ENCODE results near the gene GALNT18.

Gene GALNT18

DNA sequence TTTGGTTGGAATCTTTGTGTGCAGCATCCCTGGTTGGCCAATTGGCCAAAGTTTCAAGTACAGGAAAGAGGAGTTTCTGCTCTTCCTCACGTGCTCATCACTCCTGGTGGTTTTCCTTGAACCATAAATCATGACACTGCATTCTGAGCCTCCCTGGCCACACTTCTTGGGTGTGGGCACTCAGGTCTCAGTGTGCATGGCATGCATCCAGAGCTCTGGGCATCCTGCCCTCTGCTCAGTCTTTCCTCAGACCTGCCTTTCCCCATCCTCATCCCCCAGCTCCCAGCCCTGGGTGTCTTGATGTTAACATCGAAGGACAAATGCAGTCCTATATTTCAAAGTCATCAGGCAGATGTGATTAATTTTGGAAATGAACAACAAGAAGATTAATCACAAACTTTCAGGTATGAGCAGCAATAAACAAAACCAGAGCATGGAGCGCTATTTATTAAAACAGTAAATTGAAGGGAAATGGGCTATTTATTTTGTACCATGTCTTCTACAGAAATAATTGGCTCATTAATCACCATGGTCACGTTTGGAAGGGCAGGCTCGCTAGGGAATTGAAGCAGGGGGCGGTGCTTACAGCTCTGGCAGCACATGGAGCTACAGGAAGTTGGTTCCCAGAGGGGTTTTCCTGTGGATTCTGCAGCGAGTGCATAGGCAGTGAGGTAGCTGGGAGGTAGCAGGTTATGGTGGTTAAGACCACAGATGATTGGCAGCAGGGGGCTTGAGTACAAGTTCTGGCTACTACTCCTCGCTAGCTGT, 358.4 kb downstream of the GALNT18 start:
- ATAC-seq (no peak), DNase-seq (no peak)

DNA sequence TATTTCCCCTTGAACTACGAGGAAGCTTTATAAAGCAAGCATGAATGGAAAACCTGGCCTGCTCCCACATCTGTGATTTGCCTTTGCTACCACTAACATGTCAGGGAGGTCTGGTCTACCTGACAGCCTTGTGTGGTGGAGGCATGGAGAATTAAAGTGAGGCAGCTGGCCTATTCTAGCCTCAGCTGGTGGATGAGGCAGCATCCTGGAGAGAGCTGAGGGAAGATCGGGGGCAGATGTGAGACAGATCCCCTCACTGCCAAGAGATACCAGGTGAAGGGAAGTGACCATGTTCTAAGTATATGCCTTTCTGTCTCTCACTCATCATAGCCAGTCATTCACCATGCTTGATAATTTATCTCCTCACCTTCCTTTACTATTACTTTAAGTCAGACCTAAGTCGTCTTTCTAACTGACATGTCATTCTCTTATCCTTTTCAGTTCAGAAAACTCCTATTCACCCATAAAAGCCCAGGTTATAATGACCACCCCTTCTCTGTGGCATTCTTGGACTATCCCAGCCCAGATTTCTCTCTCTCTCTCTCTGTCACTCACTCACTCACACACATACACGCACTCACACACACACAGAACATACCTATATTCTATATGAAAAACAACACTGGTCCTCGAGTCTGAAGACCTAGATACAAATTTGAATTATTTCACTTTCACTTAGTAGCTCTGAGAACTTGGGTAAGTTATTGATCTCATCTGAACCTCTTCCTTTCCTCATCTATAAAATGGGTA, 359.5 kb downstream of the GALNT18 start:
- Mint-ChIP-seq H3K27me3 (peaks cover 26% of the 10 kb centered on the region), H3K9me3 (no peaks in the 10 kb centered on the region), H3K4me3 (no peak overlapping the region), H3K4me1 (peaks cover 16% of the 10 kb centered on the region), H3K27ac (no peak overlapping the region)
- no peak for DNase-seq
- no peak for ATAC-seq

More for the DNA sequence above, 358.4 kb downstream of the GALNT18 start:
- Mint-ChIP-seq H3K4me3 (no peak overlapping the region), H3K9me3 (no peaks in the 10 kb centered on the region), H3K4me1 (peaks cover 16% of the 10 kb centered on the region), H3K27ac (no peak overlapping the region), H3K27me3 (peaks cover 26% of the 10 kb centered on the region)

DNA sequence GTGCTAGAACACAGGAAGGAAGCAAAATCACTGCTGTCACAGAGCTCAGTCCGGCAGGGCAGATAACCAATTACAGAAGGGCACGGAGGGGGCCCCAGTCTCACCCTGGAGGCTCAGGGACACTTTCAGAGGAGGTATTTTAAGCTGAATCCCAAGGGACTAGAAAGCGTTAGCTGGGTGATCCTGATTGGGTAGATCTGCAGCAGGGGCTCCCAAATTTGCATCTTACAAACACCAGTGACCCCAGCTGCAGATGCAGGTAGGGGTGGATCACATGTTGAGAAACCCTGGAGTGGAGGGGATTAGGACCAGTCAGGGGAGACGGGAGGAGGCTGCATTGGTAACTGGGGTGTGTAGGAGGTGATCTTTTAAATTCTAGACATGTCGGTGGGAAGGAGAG, 360.2 kb downstream of the GALNT18 start:
- peaks cover 16% of the 10 kb centered on the region for H3K4me1 Mint-ChIP-seq
- no peak for DNase-seq
- ATAC-seq: no peak
- no peak overlapping the region for H3K4me3 Mint-ChIP-seq
- H3K27me3 Mint-ChIP-seq: peaks cover 26% of the 10 kb centered on the region
- no peaks in the 10 kb centered on the region for H3K9me3 Mint-ChIP-seq
- H3K27ac Mint-ChIP-seq: no peak overlapping the region

DNA sequence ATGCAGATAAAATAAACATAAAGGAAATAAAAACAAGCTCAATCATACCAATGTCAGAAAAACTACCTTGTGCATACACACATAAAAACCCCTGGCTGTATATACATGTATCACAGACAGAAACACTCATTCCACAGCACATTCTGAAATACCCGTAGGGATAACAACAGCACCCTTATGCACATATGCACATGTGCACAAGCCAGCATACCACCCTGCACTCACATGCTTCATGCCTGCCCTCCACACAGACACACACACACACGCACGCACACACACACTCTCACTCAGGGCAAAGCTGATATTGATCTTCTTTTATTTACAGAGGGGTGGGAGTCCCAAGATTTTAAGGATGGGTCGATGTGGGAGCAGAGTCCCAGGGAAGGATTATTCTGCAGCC, 360.9 kb downstream of the GALNT18 start:
- Mint-ChIP-seq H3K27me3 (peaks cover 20% of the 10 kb centered on the region), H3K27ac (no peak overlapping the region), H3K9me3 (no peaks in the 10 kb centered on the region), H3K4me1 (peaks cover 11% of the 10 kb centered on the region), H3K4me3 (no peak overlapping the region)
- ATAC-seq: no peak
- no peak for DNase-seq

DNA sequence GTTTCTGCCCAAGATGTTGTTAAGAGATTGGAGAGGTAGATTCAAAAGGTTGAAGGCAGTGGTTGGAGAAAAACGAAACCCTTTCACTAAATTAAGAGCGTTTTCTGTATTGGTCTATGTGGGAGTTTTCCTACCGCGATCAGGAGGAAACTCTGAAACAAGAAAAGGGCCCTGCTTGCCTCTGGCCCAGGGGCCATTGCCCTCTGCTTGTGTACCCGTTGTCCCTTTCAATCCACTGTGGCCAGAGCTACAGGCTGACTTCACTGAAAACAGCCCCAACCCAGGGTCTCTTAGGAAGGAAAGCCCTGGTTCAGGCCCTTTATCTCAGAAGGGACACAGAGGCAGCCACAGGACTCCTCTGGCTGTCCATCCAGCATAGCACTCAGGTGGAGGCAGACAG, 367.8 kb downstream of the GALNT18 start:
- no peak overlapping the region for H3K4me3 Mint-ChIP-seq
- H3K9me3 Mint-ChIP-seq: no peaks in the 10 kb centered on the region
- peak overlapping the region in 1 of 2 donors; percentile 8 for H3K27ac Mint-ChIP-seq
- DNase-seq: no peak
- ATAC-seq: no peak
- H3K4me1 Mint-ChIP-seq: no peaks in the 10 kb centered on the region
- H3K27me3 Mint-ChIP-seq: no peaks in the 10 kb centered on the region

DNA sequence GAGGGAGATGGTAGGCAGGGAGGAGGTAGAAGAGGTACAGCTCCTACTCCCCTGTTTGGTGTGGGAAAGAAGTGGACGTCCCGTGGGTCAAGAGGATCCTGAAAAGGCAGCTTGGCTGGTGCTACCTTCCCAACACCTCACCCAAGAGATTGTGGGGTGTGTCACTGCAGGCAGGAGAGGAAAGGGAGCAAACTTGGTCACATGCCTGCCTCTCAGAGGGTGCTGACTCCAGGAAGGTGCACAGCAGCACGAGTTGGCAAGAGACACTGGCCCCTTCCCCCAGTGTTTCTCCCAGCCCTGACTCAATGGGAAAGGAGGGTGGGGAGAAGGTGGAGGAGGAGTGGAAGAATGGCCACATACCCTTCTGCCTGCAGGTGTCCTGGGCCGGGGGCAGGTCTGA, 368.3 kb downstream of the GALNT18 start:
- no peaks in the 10 kb centered on the region for H3K9me3 Mint-ChIP-seq
- no peak overlapping the region for H3K4me3 Mint-ChIP-seq
- DNase-seq (no peak), ATAC-seq (peak; percentile 31)
- H3K4me1 Mint-ChIP-seq: no peaks in the 10 kb centered on the region
- H3K27me3 Mint-ChIP-seq: no peaks in the 10 kb centered on the region
- H3K27ac Mint-ChIP-seq: peak overlapping the region in 1 of 2 donors; percentile 8

DNA sequence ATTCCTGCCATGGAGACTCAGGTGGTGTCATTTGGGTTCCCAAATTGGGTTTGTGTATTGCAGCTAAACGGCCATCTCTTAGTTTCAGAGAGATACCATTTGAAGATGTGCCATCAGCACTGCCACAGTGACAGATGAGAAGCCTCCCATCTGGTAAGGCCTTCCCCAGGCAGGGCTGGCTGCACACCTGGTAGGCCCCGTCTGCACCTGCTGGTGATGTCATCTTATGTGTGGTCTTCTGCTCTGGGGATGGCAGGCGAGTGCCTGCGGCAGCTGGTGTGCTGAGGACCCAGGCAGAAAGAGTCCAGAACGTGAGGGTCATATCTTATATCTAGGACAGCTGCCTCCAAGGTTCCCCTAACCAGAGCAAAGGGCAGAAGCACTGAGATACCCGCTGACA, 369.4 kb downstream of the GALNT18 start:
- Mint-ChIP-seq H3K9me3 (peaks cover 0 to under 1% of the 10 kb centered on the region in 2 donors), H3K4me1 (no peaks in the 10 kb centered on the region), H3K27me3 (no peaks in the 10 kb centered on the region), H3K27ac (no peak overlapping the region), H3K4me3 (no peak overlapping the region)
- DNase-seq (no peak), ATAC-seq (no peak)

DNA sequence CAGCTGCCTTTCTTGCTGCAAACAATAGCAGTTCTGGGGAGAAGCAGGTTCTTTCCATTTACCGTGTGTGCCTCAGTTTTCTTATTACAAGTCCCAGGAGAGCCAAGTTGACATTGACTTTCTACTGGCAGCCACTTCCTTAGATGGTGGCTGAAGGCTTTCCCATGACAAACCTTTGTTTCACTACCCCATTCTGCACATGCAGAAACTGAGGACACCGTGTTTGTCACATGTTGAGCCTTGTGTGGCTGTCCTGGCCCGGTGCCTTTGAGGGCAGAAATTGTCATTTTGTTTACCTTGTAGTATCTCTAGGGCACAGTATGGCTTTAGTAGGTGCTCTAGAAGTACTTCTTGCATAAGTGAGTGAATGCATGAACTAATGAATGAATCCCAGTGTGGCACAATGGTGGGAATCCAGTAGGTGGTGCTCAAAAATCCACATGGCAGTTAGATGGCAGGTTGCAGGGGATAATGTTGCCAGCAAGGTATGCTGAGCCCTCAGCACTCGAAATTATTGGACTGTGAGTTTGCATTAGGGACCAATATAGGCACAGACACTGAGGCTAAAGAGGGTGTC, 370.3 kb downstream of the GALNT18 start:
- H3K4me1 Mint-ChIP-seq: peaks cover 7% of the 10 kb centered on the region
- no peak for ATAC-seq

DNA sequence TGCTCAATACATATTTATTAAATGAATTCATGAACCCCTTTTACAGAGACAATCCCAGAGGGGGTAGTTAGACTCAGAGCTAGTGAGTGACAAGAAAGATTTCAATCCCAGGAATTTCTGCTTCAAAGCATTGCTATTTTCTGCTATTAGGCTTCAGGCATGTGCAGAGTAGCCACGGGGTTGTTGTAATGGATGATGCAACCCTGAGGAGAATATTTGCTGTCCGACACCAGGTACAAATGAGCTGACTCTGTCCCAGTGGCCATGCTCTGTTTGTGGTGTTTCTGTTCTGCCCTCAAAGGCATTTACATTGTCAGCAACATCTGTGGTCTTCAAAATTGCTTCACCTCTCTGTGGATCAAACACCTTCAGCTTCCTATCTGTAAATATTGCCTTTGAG, 371.3 kb downstream of the GALNT18 start:
- H3K27ac Mint-ChIP-seq: no peak overlapping the region
- no peaks in the 10 kb centered on the region for H3K27me3 Mint-ChIP-seq
- H3K4me1 Mint-ChIP-seq: peaks cover 12% of the 10 kb centered on the region
- no peak overlapping the region for H3K4me3 Mint-ChIP-seq
- ATAC-seq: no peak
- no peak for DNase-seq
- H3K9me3 Mint-ChIP-seq: peaks cover 7 to 14% of the 10 kb centered on the region in 2 donors

More for the DNA sequence above, 370.3 kb downstream of the GALNT18 start:
- Mint-ChIP-seq H3K4me3 (no peak overlapping the region), H3K9me3 (peaks cover 7 to 9% of the 10 kb centered on the region in 2 donors), H3K27ac (no peak overlapping the region), H3K27me3 (no peaks in the 10 kb centered on the region)
- DNase-seq: no peak

DNA sequence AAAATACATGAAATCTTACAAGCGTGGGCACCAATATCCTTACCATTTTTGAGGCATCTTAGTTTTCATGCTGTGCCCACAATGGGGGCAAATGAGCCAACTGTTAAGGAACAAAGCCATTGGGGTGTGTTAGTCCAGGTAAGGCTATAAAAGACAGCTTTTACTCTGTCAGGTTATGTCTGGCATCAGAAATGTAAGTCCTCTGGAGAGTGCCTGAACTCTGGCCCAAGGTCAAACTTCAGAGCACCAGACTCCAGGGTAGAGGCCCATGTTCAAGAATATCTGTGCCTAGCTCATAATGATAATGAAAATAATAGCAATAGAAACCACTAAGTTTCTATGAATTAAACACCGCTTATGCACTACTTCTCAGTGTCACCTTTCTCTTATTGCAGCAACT, 374.2 kb downstream of the GALNT18 start:
- ATAC-seq (peak; percentile 22), DNase-seq (no peak)
- peaks cover 7 to 14% of the 10 kb centered on the region in 2 donors for H3K9me3 Mint-ChIP-seq
- peaks cover 12% of the 10 kb centered on the region for H3K4me1 Mint-ChIP-seq
- no peak overlapping the region for H3K4me3 Mint-ChIP-seq
- peak overlapping the region in 1 of 2 donors; percentile 94 for H3K27ac Mint-ChIP-seq
- no peaks in the 10 kb centered on the region for H3K27me3 Mint-ChIP-seq

DNA sequence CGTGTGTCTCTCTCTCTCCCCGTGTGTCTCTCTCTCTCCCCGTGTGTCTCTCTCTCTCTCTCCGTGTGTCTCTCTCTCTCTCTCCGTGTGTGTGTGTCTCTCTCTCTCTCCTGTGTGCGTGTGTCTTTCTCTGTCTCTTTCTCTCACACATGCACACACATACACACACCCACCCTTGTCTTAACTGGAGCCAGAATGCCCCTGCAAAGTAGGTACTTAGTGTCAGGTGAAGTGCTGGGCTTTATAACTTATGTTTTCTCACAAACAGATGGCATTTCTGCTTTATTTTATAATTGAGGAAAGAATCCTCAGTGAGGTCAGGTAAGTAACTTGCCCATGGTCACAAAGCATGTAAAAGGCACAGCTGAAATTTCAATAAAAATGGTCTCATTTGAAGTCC, 374.7 kb downstream of the GALNT18 start:
- Mint-ChIP-seq H3K27me3 (no peaks in the 10 kb centered on the region), H3K4me3 (peak overlapping the region in 1 of 2 donors; percentile 24), H3K9me3 (peaks cover 7 to 14% of the 10 kb centered on the region in 2 donors), H3K27ac (peak overlapping the region in 1 of 2 donors; percentile 94), H3K4me1 (peaks cover 12% of the 10 kb centered on the region)
- DNase-seq (no peak), ATAC-seq (peak; percentile 33)

DNA sequence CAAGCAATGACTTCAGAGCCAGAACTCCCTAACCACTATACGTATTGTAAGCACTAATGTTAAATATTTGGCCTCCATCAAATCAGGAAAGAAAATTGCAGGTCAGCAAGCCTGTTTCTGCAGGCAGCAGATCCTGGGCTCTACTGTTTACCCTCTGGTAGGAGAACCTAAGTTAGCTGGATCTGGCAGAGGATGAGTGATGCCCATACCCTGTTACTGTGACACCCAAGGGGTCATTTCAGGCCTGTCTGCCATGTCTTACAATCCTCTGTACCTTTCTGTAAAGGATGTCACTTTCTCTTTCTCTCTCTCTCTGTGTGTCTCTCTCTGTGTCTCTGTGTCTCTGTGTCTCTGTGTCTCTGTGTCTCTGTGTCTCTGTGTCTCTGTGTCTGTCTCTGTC, 375.6 kb downstream of the GALNT18 start:
- Mint-ChIP-seq H3K4me1 (peaks cover 12% of the 10 kb centered on the region), H3K27me3 (no peaks in the 10 kb centered on the region), H3K4me3 (peak overlapping the region in 1 of 2 donors; percentile 10), H3K9me3 (peaks cover 7 to 17% of the 10 kb centered on the region in 2 donors), H3K27ac (peak overlapping the region in 1 of 2 donors; percentile 94)
- ATAC-seq: peak; percentile 48
- no peak for DNase-seq

DNA sequence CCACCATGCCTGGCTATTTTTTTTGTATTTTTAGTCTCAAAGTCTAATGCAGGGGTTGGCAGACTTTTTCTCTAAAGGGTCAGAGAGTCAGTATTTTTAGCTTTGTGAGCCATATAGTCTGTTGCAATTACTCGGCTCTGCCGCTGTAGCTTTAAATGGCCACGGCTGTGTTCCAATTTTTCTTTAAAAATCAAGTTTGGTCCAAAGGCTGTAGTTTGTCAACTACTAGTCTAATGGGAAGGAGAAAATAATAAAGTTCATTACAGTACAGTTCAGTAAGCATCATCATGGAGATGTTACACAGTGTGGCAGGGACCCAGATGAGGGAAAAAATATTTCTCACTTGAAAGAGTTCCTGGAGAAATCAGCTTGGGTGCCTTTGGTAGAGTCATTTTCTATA, 376.4 kb downstream of the GALNT18 start:
- no peak for ATAC-seq
- H3K4me1 Mint-ChIP-seq: peaks cover 12% of the 10 kb centered on the region
- no peaks in the 10 kb centered on the region for H3K27me3 Mint-ChIP-seq
- H3K9me3 Mint-ChIP-seq: peaks cover 7 to 20% of the 10 kb centered on the region in 2 donors
- H3K4me3 Mint-ChIP-seq: no peak overlapping the region
- H3K27ac Mint-ChIP-seq: no peak overlapping the region
- no peak for DNase-seq

DNA sequence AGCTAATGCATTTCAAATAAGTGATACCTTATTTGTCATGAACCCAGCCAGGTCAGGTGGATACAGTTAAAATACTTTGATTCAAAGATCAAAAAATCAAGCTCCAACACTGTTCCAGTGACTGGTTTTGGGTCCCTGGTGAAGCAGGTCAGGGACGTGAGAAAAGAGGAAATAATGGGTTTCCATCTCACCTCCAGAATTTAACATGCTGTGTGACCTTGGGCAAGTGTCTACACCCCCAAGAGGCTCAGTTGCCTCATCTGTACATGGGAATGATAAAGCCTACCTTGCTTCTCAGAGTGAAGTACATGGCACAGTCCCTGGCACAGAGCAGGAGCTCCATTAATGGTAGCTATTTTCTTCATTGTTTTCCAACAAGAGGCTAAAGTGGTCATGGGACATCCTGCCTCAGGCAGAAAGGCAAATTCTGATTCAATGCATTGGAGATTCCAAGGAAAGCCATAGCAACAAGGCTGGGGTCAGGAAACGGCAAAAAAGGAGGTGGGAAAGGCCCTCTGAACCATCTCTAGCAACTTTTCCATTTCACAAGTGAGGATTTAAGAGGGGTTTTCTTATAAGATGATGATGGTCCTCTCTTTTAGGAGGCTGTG, 377.2 kb downstream of the GALNT18 start:
- DNase-seq: no peak
- H3K27ac Mint-ChIP-seq: peak overlapping the region in 1 of 2 donors; percentile 69
- peaks cover 7 to 20% of the 10 kb centered on the region in 2 donors for H3K9me3 Mint-ChIP-seq
- ATAC-seq: no peak
- H3K4me1 Mint-ChIP-seq: peaks cover 12% of the 10 kb centered on the region
- no peaks in the 10 kb centered on the region for H3K27me3 Mint-ChIP-seq
- no peak overlapping the region for H3K4me3 Mint-ChIP-seq

DNA sequence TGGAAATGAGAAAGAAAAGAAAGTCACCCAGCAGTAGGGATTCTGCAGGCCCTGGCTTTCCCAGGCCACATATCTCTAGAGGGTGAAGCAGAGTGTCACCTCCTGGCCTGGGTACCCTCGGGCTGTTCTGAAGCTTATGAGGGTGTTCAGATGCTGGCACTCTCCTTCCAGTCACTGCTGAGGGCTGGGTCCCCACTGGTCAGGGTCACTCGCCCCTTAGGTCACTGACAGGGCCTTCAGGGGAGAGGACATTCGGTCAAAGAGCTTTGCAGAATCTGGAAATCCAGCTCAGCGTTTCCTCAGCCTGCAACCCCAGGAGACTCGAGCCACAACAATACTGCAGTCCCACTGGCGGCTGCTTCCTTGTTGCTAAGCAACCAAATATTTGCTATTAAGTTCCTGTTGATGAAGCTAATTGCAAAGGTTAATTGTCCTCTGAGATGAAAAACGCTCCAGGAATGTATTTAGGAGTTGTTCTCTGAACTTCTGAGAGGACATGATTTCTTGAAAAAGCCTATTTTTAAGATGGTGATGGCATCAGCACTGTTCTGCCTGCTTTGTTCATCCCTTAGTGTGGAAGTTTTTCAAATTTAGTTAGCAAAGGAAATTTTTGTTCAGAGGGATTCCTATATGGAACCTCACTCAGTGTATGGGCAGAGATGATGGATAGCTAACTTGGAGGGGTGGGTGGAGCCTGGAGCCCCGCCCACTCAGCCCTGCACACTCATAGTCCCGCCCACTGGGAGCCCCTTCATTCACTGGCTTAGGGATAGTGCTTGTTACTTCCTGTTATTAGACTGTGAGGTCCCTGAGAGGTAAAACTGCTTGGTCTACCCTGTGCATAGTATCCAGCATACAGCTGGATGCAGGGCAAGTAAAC, 378.0 kb downstream of the GALNT18 start:
- peaks cover 7 to 20% of the 10 kb centered on the region in 2 donors for H3K9me3 Mint-ChIP-seq
- DNase-seq (no peak), ATAC-seq (peak; percentile 36)
- peaks cover 12% of the 10 kb centered on the region for H3K4me1 Mint-ChIP-seq
- H3K27ac Mint-ChIP-seq: peak overlapping the region in 1 of 2 donors; percentile 23
- no peaks in the 10 kb centered on the region for H3K27me3 Mint-ChIP-seq
- H3K4me3 Mint-ChIP-seq: no peak overlapping the region
